HEK293 (cell line): ENCODE measurements around the gene HTT.
A peak's percentile ranks its signal among the peaks of the same experiment; 100 is the strongest.

Source experiments
- CTCF ChIA-PET: fragments of 350-600 bp; formaldehyde crosslinking; extraction: SDS; loops from one replicate; lab custom pipeline; 2021; ENCODE audit warnings: antibody characterized with exemption; lab: Yijun Ruan, JAX
- POLR2A ChIA-PET: fragments of 300-600 bp; formaldehyde crosslinking; extraction: SDS; loops from one replicate; lab custom pipeline; 2020; ENCODE audit warnings: antibody characterized with exemption, inconsistent platforms; lab: Yijun Ruan, JAX
- H3K27ac ChIP-seq: fragments of 200-500 bp; sonication (Bioruptor generic); 2 replicates; pipeline ENCODE4 v1.5.1; 2014; ENCODE audit warnings: low read depth, low read length, control low read depth, inconsistent platforms; ENCODE audit errors: extremely low read depth
- H3K36me3 ChIP-seq, 2 experiments: fragments of 200-500 bp in 1 of 2; sonication (Bioruptor generic) in 1 of 2; 1 replicate in 1 of 2; 2 replicates in 1 of 2; pipeline ENCODE4 v1.5.1; 2014 to 2017; ENCODE audit warnings: inconsistent platforms in 2 of 2, low read length in 2 of 2; ENCODE audit not compliant: control insufficient read depth in 2 of 2, insufficient read depth in 1 of 2
- H3K4me1 ChIP-seq: fragments of 200-500 bp; sonication (Bioruptor generic); 2 replicates; pipeline ENCODE4 v1.5.1; 2014; ENCODE audit warnings: mild to moderate bottlenecking, low read length, inconsistent platforms; ENCODE audit not compliant: control insufficient read depth, insufficient read depth
- H3K4me3 ChIP-seq: 2 replicates; pipeline ENCODE4 v1.5.1; 2011; ENCODE audit warnings: low read depth, mild to moderate bottlenecking, control low read depth, low read length, moderate library complexity
- H3K9me3 ChIP-seq: fragments of 200-500 bp; sonication (Bioruptor generic); 2 replicates; pipeline ENCODE4 v1.5.1; 2014; ENCODE audit warnings: low read depth, low read length, inconsistent platforms; ENCODE audit not compliant: control insufficient read depth, insufficient read depth
- GLIS1 ChIP-seq: fragments of 450-650 bp; formaldehyde crosslinking; IDR thresholded peaks from 2 replicates; pipeline ENCODE4 v1.5.1; 2016; ENCODE audit warnings: missing biosample characterization, missing genetic modification characterization
- TRIM28 ChIP-seq: IDR thresholded peaks from 2 replicates; pipeline ENCODE4 v1.6.1; 2011; ENCODE audit warnings: low read length, control low read depth, borderline replicate concordance
- ZBTB1 ChIP-seq: fragments of 450-650 bp; formaldehyde crosslinking; IDR thresholded peaks from 2 replicates; pipeline ENCODE4 v1.5.1; 2016; ENCODE audit warnings: missing biosample characterization, missing genetic modification characterization
- ZBTB21 ChIP-seq: fragments of 450-650 bp; formaldehyde crosslinking; IDR thresholded peaks from 2 replicates; pipeline ENCODE4 v1.5.1; 2017; ENCODE audit warnings: missing biosample characterization, missing genetic modification characterization
- ZBTB48 ChIP-seq: fragments of 450-650 bp; formaldehyde crosslinking; IDR thresholded peaks from 2 replicates; pipeline ENCODE4 v1.5.1; 2016; ENCODE audit warnings: missing biosample characterization, missing genetic modification characterization
- ZNF19 ChIP-seq: fragments of 450-650 bp; formaldehyde crosslinking; IDR thresholded peaks from 2 replicates; pipeline ENCODE4; 2016; ENCODE audit warnings: missing biosample characterization, missing genetic modification characterization, low read depth
- ZNF2 ChIP-seq: fragments of 450-650 bp; formaldehyde crosslinking; IDR thresholded peaks from 2 replicates; pipeline ENCODE4 v1.5.1; 2016; ENCODE audit warnings: missing biosample characterization, missing genetic modification characterization
- ZNF248 ChIP-seq: fragments of 450-650 bp; formaldehyde crosslinking; IDR thresholded peaks from 2 replicates; pipeline ENCODE4 v1.5.1; 2017; ENCODE audit warnings: missing biosample characterization, missing genetic modification characterization
- ZNF521 ChIP-seq: fragments of 450-650 bp; formaldehyde crosslinking; IDR thresholded peaks from 2 replicates; pipeline ENCODE4 v1.5.1; 2017; ENCODE audit warnings: missing biosample characterization, mild to moderate bottlenecking, missing genetic modification characterization
- ZNF629 ChIP-seq: fragments of 450-650 bp; formaldehyde crosslinking; IDR thresholded peaks from 2 replicates; pipeline ENCODE4 v1.5.1; 2017; ENCODE audit warnings: missing biosample characterization, missing genetic modification characterization
- ZNF76 ChIP-seq: fragments of 450-650 bp; formaldehyde crosslinking; IDR thresholded peaks from 2 replicates; pipeline ENCODE4; 2016; ENCODE audit warnings: low read depth, missing biosample characterization, missing genetic modification characterization, borderline replicate concordance
- ZNF768 ChIP-seq: fragments of 450-650 bp; formaldehyde crosslinking; IDR thresholded peaks from 2 replicates; pipeline ENCODE4 v1.5.1; 2018; ENCODE audit warnings: missing biosample characterization, mild to moderate bottlenecking, missing genetic modification characterization
- TF ChIP-seq, protein P1 (sequence below): fragments of 450-650 bp; formaldehyde crosslinking; IDR thresholded peaks from 2 replicates; pipeline ENCODE4; 2016; ENCODE audit warnings: missing biosample characterization, missing genetic modification characterization
- TF ChIP-seq, protein P2 (sequence below): fragments of 450-650 bp; formaldehyde crosslinking; IDR thresholded peaks from 2 replicates; pipeline ENCODE4 v1.5.1; 2016; ENCODE audit warnings: missing biosample characterization, missing genetic modification characterization
- TF ChIP-seq, protein P3 (sequence below): fragments of 450-650 bp; formaldehyde crosslinking; IDR thresholded peaks from 2 replicates; pipeline ENCODE4 v1.5.1; 2016; ENCODE audit warnings: missing biosample characterization, missing genetic modification characterization

The HTT gene

DNA sequence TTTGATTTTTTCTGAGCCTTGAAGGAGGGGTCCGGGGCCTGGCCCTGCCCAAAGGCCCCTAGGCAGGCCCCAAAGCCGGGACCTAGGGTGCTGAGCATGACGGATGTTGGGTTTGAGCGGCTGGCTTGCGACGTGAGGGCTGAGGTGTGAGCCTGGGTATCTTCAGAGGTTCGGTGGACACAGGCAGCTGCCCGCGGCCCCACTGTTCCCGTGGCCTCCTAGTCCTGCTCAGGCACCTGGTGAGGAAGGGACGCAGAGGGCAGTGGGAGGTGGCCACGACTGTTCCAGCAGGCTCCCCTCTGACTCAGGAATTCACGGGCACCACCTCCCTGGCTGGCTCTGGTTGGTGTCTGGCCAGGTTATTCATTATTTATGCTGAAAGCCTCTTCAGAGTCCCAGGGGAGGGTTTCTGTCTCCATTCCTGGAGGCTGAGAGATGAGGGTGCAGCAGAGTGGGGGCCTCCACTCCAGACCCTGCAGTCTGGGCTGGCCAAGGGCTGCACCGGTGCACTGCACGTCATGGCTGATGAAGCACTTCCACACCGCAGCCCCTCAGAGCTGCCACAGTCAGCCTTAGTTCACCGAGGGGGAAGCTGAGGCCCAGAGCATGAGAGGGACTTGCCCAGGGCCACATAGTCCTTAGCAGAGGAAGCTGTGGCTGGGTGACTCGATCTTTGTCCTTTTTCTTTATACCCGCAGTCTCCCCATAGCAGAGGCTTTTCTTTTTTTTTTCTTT, 176.6 kb downstream of the HTT start:
- ChIA-PET CTCF (no interaction called here), POLR2A (no interaction called here)
- Histone ChIP-seq H3K36me3 (no peaks in the 10 kb centered on the region), H3K4me3 (no peak overlapping the region), H3K4me1 (no peaks in the 10 kb centered on the region), H3K27ac (no peak overlapping the region), H3K9me3 (no peaks in the 10 kb centered on the region)
- TF ChIP-seq ZNF2 (tag by site-specific recombination) = no peak
- TF ChIP-seq ZBTB1 (tag by site-specific recombination) = no peak
- no peak for TF ChIP-seq ZBTB48 (tag by site-specific recombination)
- TF ChIP-seq GLIS1 (tag by site-specific recombination) = no peak
- TF ChIP-seq ZNF76 = no peak
- TF ChIP-seq, protein P1, sequence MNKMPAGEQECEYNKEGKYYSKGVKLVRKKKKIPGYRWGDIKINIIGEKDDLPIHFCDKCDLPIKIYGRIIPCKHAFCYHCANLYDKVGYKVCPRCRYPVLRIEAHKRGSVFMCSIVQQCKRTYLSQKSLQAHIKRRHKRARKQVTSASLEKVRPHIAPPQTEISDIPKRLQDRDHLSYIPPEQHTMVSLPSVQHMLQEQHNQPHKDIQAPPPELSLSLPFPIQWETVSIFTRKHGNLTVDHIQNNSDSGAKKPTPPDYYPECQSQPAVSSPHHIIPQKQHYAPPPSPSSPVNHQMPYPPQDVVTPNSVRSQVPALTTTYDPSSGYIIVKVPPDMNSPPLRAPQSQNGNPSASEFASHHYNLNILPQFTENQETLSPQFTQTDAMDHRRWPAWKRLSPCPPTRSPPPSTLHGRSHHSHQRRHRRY (tag by site-specific recombination) = no peak
- no peak for TF ChIP-seq ZNF521

DNA sequence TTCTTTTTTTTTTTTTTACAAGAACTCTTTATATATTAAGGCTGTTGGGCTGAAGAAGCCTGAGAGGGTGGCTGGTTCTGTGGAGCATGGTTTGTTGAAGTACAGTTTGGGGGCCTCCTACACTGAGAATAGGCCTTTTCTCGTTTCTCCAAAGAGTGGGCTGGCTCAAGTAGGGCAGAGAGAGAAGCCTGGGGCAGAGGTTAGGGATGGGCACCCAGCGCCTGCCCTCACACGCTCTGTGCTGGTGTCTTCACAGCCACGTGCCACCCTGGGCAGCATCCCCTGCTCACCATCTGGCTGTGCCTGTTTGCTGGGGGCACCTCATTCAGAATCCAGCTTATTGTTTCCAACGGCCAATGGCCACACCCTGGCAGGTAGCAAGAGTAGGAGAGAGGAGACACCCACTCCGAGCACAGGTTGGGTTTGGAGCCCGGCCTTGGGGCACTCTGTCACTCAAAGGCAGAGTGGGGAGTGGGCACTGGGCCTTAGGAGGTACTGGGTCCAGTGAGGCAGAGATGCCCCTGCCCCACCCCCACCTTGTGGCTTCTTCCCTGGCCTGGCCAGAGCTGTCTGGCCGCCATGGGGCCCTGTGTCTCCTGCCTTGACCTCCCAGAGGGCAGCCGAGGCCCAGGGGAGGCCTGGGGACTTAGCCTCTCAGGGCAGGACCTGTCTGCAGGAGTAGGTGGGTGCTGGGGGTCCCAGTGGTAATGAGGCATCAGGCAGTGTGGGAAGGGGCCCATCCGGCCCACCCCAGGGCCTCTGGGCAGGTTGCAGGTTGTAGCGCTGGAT, 177.4 kb downstream of the HTT start:
- Histone ChIP-seq H3K27ac (no peak overlapping the region), H3K4me3 (no peak overlapping the region)
- POLR2A ChIA-PET = no interaction called here
- TF ChIP-seq, protein P2, sequence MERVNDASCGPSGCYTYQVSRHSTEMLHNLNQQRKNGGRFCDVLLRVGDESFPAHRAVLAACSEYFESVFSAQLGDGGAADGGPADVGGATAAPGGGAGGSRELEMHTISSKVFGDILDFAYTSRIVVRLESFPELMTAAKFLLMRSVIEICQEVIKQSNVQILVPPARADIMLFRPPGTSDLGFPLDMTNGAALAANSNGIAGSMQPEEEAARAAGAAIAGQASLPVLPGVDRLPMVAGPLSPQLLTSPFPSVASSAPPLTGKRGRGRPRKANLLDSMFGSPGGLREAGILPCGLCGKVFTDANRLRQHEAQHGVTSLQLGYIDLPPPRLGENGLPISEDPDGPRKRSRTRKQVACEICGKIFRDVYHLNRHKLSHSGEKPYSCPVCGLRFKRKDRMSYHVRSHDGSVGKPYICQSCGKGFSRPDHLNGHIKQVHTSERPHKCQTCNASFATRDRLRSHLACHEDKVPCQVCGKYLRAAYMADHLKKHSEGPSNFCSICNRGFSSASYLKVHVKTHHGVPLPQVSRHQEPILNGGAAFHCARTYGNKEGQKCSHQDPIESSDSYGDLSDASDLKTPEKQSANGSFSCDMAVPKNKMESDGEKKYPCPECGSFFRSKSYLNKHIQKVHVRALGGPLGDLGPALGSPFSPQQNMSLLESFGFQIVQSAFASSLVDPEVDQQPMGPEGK = no peak
- TF ChIP-seq, all 188 proteins: peak for 0
- H3K9me3 ChIP-seq = no peaks in the 10 kb centered on the region
- CTCF ChIA-PET = no interaction called here
- H3K4me1 ChIP-seq = no peaks in the 10 kb centered on the region
- H3K36me3 ChIP-seq = no peaks in the 10 kb centered on the region

DNA sequence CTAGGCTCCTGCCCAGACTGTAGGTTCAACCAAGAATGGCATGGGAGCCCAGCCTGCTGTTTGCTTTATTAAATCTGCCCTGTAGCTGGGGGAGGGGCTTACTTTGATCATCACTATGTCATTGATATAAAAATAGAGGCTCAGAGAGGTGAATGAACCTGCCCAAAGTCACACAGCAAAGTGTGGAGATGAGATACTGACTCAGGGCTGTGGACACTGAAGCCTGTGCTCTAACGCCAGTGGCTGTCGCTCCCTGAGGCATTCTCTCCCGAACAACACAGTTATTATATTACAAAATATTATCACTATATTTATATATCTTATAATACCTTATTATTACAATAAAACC, 178.0 kb downstream of the HTT start:
- Histone ChIP-seq H3K27ac (no peak overlapping the region), H3K9me3 (no peaks in the 10 kb centered on the region), H3K36me3 (no peaks in the 10 kb centered on the region), H3K4me3 (no peak overlapping the region), H3K4me1 (no peaks in the 10 kb centered on the region)
- ChIA-PET CTCF (no interaction called here), POLR2A (no interaction called here)
- TF ChIP-seq ZNF768 (tag by site-specific recombination) = 0 out of 2 replicates have a peak, but pooled peaks have one; percentile 26
- TF ChIP-seq, protein P3, sequence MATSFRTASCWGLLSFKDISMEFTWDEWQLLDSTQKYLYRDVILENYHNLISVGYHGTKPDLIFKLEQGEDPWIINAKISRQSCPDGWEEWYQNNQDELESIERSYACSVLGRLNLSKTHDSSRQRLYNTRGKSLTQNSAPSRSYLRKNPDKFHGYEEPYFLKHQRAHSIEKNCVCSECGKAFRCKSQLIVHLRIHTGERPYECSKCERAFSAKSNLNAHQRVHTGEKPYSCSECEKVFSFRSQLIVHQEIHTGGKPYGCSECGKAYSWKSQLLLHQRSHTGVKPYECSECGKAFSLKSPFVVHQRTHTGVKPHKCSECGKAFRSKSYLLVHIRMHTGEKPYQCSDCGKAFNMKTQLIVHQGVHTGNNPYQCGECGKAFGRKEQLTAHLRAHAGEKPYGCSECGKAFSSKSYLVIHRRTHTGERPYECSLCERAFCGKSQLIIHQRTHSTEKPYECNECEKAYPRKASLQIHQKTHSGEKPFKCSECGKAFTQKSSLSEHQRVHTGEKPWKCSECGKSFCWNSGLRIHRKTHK = no peak

DNA sequence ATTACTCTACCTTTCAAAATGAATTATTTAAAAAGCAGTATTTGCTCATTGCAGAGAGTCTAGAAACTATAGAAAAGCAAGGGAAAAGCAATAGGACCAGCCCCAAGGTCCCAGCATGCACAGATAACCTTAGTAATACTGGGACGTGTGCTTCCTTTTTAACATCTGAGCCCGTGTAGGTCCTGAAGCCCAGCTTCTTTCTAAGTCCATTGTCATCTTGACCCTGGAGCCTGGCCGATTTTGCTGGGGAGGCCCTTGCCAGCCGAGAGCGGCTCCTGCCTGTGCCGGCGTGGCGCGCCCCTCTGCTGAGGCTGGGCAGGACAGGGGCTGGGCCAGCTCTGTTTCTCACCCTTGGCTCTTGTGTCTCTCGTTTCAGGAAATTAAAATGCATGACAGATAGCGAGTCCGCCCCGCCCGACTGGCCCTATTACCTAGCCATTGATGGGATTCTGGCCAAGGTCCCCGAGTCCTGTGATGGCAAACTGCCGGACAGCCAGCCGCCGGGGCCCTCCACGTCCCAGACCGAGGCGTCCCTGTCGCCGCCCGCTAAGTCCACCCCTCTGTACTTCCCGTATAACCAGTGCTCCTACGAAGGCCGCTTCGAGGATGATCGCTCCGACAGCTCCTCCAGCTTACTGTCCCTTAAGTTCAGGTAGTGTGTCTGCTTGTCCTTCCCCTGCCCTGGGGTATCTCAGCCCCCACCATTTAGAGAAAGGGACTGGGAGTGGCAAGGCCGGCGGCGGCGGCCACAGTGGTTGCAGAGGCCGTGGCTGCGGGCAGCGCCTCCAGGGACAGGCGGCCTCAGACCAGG, 178.6 kb downstream of the HTT start:
- H3K36me3 ChIP-seq = no peaks in the 10 kb centered on the region
- no peak overlapping the region for H3K27ac ChIP-seq
- TF ChIP-seq ZBTB21 (tag by site-specific recombination) (no peak), ZNF19 (tag by site-specific recombination) (no peak), ZNF629 (tag by site-specific recombination) (no peak), ZNF248 (no peak), TRIM28 (no peak)
- CTCF ChIA-PET = no interaction called here
- H3K9me3 ChIP-seq = no peaks in the 10 kb centered on the region
- POLR2A ChIA-PET = no interaction called here
- no peak overlapping the region for H3K4me3 ChIP-seq
- H3K4me1 ChIP-seq = no peaks in the 10 kb centered on the region
